GM12801 (cell line): ENCODE measurements around the gene FPGS.

Source experiments
- CTCF ChIP-seq: IDR thresholded peaks from one replicate; pipeline ENCODE4 v1.5.1; 2011; ENCODE audit warnings: control low read depth; ENCODE audit not compliant: insufficient read length; ENCODE audit errors: extremely low read depth

The FPGS gene

GRCh38 chr9:127808347-127809001 lies 5.8 kb downstream of the FPGS start:
- no peak for TF ChIP-seq CTCF

GRCh38 chr9:127809002-127809539 lies 6.4 kb downstream of the FPGS start:
- TF ChIP-seq CTCF, result no peak

GRCh38 chr9:127809540-127810377 lies 7.1 kb downstream of the FPGS start:
- TF ChIP-seq CTCF, result no peak

- no peak for TF ChIP-seq CTCF
Measured at GRCh38 chr9:127810378-127811187, 7.9 kb downstream of the FPGS start.

GRCh38 chr9:127812011-127812410 lies 9.3 kb downstream of the FPGS start:
- no peak for TF ChIP-seq CTCF

- no peak for TF ChIP-seq CTCF
Measured at GRCh38 chr9:127812936-127813675, 10.4 kb downstream of the FPGS start.
